ENCODE measurements around the gene HTATIP2. TPM values are rescaled to one million over a fixed set of nuclear protein-coding genes. Genes with fewer than 3 reads are reported as not detected.

HTATIP2 gene
- polyA plus RNA-seq, 1 donor from 2014 or later: not detected

GRCh38 chr11:20407344-20407743 is 43.8 kb downstream of the HTATIP2 start:
- Histone ChIP-seq H3K9ac (ENCODE audit: low read length) (no peak overlapping the region), H3K4me2 (ENCODE audit: low read length) (no peak overlapping the region), H3K9me2 (ENCODE audit: insufficient read depth, low read length) (no peaks in the 10 kb centered on the region), H3F3A (ENCODE audit: insufficient read depth, low read length, poor library complexity, severe bottlenecking) (no peaks in the 10 kb centered on the region), H3K4me3 (ENCODE audit: low read length) (no peak overlapping the region), H3K27ac (ENCODE audit: low read length) (no peak overlapping the region), H3K9me3 (ENCODE audit: low read length) (no peaks in the 10 kb centered on the region), H4K20me1 (ENCODE audit: insufficient read depth) (no peaks in the 10 kb centered on the region), H2AFZ (ENCODE audit: low read depth, low read length) (no peak overlapping the region), H3K27me3 (ENCODE audit: insufficient read depth, low read depth, low read length) (no peaks in the 10 kb centered on the region), H3K79me2 (replicated peaks; ENCODE audit: insufficient read depth, low read length) (no peaks in the 10 kb centered on the region), H3K36me3 (ENCODE audit: insufficient read depth, low read length) (no peaks in the 10 kb centered on the region)
- TF ChIP-seq MXI1 (conservative IDR thresholded peaks at IDR 0.05; ENCODE audit: poor library complexity, severe bottlenecking) (no peak), TAF1 (IDR thresholded peaks at IDR 0.05; ENCODE audit: low read depth) (no peak), CTCF (IDR thresholded peaks at IDR 0.05; ENCODE audit: poor library complexity, severe bottlenecking) (no peak), EZH2 (IDR thresholded peaks at IDR 0.05; ENCODE audit: borderline replicate concordance, insufficient read depth, low read length, poor library complexity, severe bottlenecking) (no peak), SMC3 (conservative IDR thresholded peaks at IDR 0.05; ENCODE audit: poor library complexity) (no peak), RAD21 (conservative IDR thresholded peaks at IDR 0.05) (no peak), REST (IDR thresholded peaks at IDR 0.05; ENCODE audit: borderline replicate concordance) (no peak), EP300 (conservative IDR thresholded peaks at IDR 0.05; ENCODE audit: poor library complexity, severe bottlenecking) (no peak), POLR2AphosphoS5 (IDR thresholded peaks at IDR 0.05) (no peak)

- no peak overlapping the region for H3K9ac ChIP-seq (ENCODE audit: low read length)
- no peaks in the 10 kb centered on the region for H3K27me3 ChIP-seq (ENCODE audit: insufficient read depth, low read depth, low read length)
Observed at GRCh38 chr11:20415432-20415831, 51.9 kb downstream of the HTATIP2 start.

More at GRCh38 chr11:20415432-20415831, 51.9 kb downstream of the HTATIP2 start:
- Histone ChIP-seq H3K36me3 (ENCODE audit: insufficient read depth, low read length) (no peaks in the 10 kb centered on the region), H3K27ac (ENCODE audit: low read length) (no peak overlapping the region), H3F3A (ENCODE audit: insufficient read depth, low read length, poor library complexity, severe bottlenecking) (no peaks in the 10 kb centered on the region), H4K20me1 (ENCODE audit: insufficient read depth) (no peaks in the 10 kb centered on the region), H3K4me3 (ENCODE audit: low read length) (no peak overlapping the region), H3K9me2 (ENCODE audit: insufficient read depth, low read length) (no peaks in the 10 kb centered on the region), H3K9me3 (ENCODE audit: low read length) (no peaks in the 10 kb centered on the region), H3K79me2 (replicated peaks; ENCODE audit: insufficient read depth, low read length) (no peaks in the 10 kb centered on the region), H3K4me2 (ENCODE audit: low read length) (no peak overlapping the region), H2AFZ (ENCODE audit: low read depth, low read length) (no peak overlapping the region)
- no peak for TF ChIP-seq CTCF (IDR thresholded peaks at IDR 0.05; ENCODE audit: poor library complexity, severe bottlenecking)
- no peak for TF ChIP-seq POLR2AphosphoS5 (IDR thresholded peaks at IDR 0.05)
- no peak for TF ChIP-seq EP300 (conservative IDR thresholded peaks at IDR 0.05; ENCODE audit: poor library complexity, severe bottlenecking)
- no peak for TF ChIP-seq RAD21 (conservative IDR thresholded peaks at IDR 0.05)
- TF ChIP-seq EZH2 (IDR thresholded peaks at IDR 0.05; ENCODE audit: borderline replicate concordance, insufficient read depth, low read length, poor library complexity, severe bottlenecking): no peak
- TF ChIP-seq MXI1 (conservative IDR thresholded peaks at IDR 0.05; ENCODE audit: poor library complexity, severe bottlenecking): no peak
- TF ChIP-seq TAF1 (IDR thresholded peaks at IDR 0.05; ENCODE audit: low read depth): no peak
- TF ChIP-seq SMC3 (conservative IDR thresholded peaks at IDR 0.05; ENCODE audit: poor library complexity): no peak
- no peak for TF ChIP-seq REST (IDR thresholded peaks at IDR 0.05; ENCODE audit: borderline replicate concordance)
